ENCODE results near the gene BNC2.

DNA sequence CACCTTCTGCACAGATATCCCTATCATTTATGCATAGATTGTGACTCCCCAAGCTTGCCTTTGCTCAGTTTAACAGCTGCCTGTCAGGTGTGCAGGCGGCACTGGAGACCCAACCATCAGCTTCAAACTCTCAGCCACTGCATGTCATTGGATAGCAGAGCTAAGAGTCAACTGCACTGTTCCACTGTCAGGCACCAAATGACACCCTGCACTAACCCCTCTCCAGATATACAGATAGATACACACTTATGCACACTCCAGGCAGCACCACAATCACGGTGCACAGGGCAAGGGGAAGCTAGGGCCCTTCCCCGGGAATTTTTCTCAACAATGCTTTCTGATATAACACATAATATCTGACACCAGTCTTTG, 142.3 kb downstream of the BNC2 start:
- TF ChIP-seq CTCF (conservative IDR thresholded peaks at IDR 0.05; ENCODE audit: low read depth, low read length): no peak
- no peak for TF ChIP-seq EZH2phosphoT487 (IDR thresholded peaks at IDR 0.05; ENCODE audit: borderline replicate concordance, low read length)
